ENCODE data around the gene CNPY4.
A peak's percentile ranks its signal among the peaks of the same experiment; 100 is the strongest.

Gene CNPY4

GRCh38 chr7:100148559-100149328 lies 29.3 kb downstream of the CNPY4 start, which contains the start of gene LAMTOR4:
TSS of gene LAMTOR4 (plus strand) at chr7:100148918. CDS start at chr7:100148973, 55 bp downstream.
- peaks cover 20% of the 10 kb centered on the region for H3K79me2 ChIP-seq (ENCODE audit: insufficient read depth, low read length)
- peak; percentile 97 for ATAC-seq (ENCODE audit: insufficient read depth, low read depth)

DNA sequence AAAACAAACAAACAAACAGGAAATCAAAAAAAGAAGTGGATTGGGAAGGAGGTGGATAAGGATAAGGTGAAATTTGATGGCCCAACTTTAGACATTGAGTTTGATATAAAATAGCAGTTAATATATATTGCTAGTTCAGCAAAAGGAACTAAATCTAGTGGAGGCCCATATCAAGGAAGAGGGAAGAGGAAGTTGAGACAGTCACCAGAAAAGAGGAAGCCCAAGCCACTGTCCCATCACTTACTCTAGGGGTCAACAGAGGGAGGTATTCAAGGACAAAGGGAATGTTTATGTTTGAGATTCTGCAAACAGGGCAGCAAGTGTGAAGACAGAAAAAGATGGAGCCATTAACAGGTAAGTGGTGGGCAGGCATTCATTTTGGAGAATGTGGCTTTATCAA lies 33.0 kb downstream of the CNPY4 start:
- Histone ChIP-seq H3K9me3 (ENCODE audit: insufficient read depth, low read length, severe bottlenecking) (no peaks in the 10 kb centered on the region), H3K9ac (ENCODE audit: low read depth, low read length) (no peak overlapping the region), H4K20me1 (ENCODE audit: insufficient read depth, low read length) (peaks cover 22% of the 10 kb centered on the region), H3K79me2 (ENCODE audit: insufficient read depth, low read length) (peaks cover 44% of the 10 kb centered on the region), H3K4me1 (ENCODE audit: insufficient read depth, low read length) (peaks cover 49% of the 10 kb centered on the region), H3K4me3 (ENCODE audit: low read depth in 1 of 2, low read length in 2 of 2) (no peak overlapping the region), H3K36me3 (ENCODE audit: insufficient read depth, low read length) (peaks cover 49% of the 10 kb centered on the region), H3K27me3 (ENCODE audit: insufficient read depth, low read length, poor library complexity) (no peaks in the 10 kb centered on the region), H3K27ac (ENCODE audit: low read length) (no peak overlapping the region), H2AFZ (ENCODE audit: low read depth, low read length) (no peak overlapping the region), H3K4me2 (ENCODE audit: insufficient read depth, low read length) (no peak overlapping the region)
- no peak for TF ChIP-seq CTCF (IDR thresholded peaks at IDR 0.05; ENCODE audit: borderline replicate concordance, extremely low read depth, low read length, poor library complexity, severe bottlenecking)
- no peak for TF ChIP-seq EZH2 (IDR thresholded peaks at IDR 0.05; ENCODE audit: borderline replicate concordance, low read depth, low read length, severe bottlenecking)
- no peak for ATAC-seq (ENCODE audit: insufficient read depth, low read depth)
- no peak for DNase-seq

More at GRCh38 chr7:100148559-100149328, 29.3 kb downstream of the CNPY4 start, which contains the start of gene LAMTOR4:
- peak within 1 kb of the TSS; percentile 88 for H3K9ac ChIP-seq (ENCODE audit: low read depth, low read length)
- no peaks in the 10 kb centered on the region for H3K27me3 ChIP-seq (ENCODE audit: insufficient read depth, low read length, poor library complexity)
- peak within 1 kb of the TSS; percentile 84 to 91 for H3K4me3 ChIP-seq (ENCODE audit: low read depth in 1 of 2, low read length in 2 of 2)
- H2AFZ ChIP-seq (ENCODE audit: low read depth, low read length): peak within 1 kb of the TSS; percentile 95
- TF ChIP-seq CTCF (IDR thresholded peaks at IDR 0.05; ENCODE audit: borderline replicate concordance, extremely low read depth, low read length, poor library complexity, severe bottlenecking): no peak
- H3K36me3 ChIP-seq (ENCODE audit: insufficient read depth, low read length): peaks cover 13% of the 10 kb centered on the region
- peak within 1 kb of the TSS; percentile 100 for H3K4me2 ChIP-seq (ENCODE audit: insufficient read depth, low read length)
- peak within 1 kb of the TSS; percentile 91 for H3K27ac ChIP-seq (ENCODE audit: low read length)
- DNase-seq: peak; percentile 99
- 0 out of 2 replicates have a peak, but pooled peaks cover under 1% of the 10 kb centered on the region for H4K20me1 ChIP-seq (ENCODE audit: insufficient read depth, low read length)
- peaks cover 28% of the 10 kb centered on the region for H3K4me1 ChIP-seq (ENCODE audit: insufficient read depth, low read length)
- H3K9me3 ChIP-seq (ENCODE audit: insufficient read depth, low read length, severe bottlenecking): no peaks in the 10 kb centered on the region

GRCh38 chr7:100152937-100153666 lies 33.7 kb downstream of the CNPY4 start:
- no peak for DNase-seq
- Histone ChIP-seq H3K4me2 (ENCODE audit: insufficient read depth, low read length) (no peak overlapping the region), H3K9ac (ENCODE audit: low read depth, low read length) (no peak overlapping the region), H3K4me1 (ENCODE audit: insufficient read depth, low read length) (peaks cover 49% of the 10 kb centered on the region), H4K20me1 (ENCODE audit: insufficient read depth, low read length) (peaks cover 27% of the 10 kb centered on the region), H2AFZ (ENCODE audit: low read depth, low read length) (no peak overlapping the region), H3K27me3 (ENCODE audit: insufficient read depth, low read length, poor library complexity) (no peaks in the 10 kb centered on the region), H3K79me2 (ENCODE audit: insufficient read depth, low read length) (peaks cover 51% of the 10 kb centered on the region), H3K9me3 (ENCODE audit: insufficient read depth, low read length, severe bottlenecking) (no peaks in the 10 kb centered on the region), H3K36me3 (ENCODE audit: insufficient read depth, low read length) (peaks cover 51% of the 10 kb centered on the region), H3K27ac (ENCODE audit: low read length) (no peak overlapping the region), H3K4me3 (ENCODE audit: low read depth in 1 of 2, low read length in 2 of 2) (no peak overlapping the region)
- no peak for ATAC-seq (ENCODE audit: insufficient read depth, low read depth)
- TF ChIP-seq EZH2 (IDR thresholded peaks at IDR 0.05; ENCODE audit: borderline replicate concordance, low read depth, low read length, severe bottlenecking): no peak
- TF ChIP-seq CTCF (IDR thresholded peaks at IDR 0.05; ENCODE audit: borderline replicate concordance, extremely low read depth, low read length, poor library complexity, severe bottlenecking): no peak

Data from DND-41 (cell line).